Activated CD4-positive, alpha-beta memory T cell treated with anti-CD3 and anti-CD28 coated beads for 36 hours (primary cell): ENCODE results near the gene SYK. TPM values are rescaled to one million over a fixed set of nuclear protein-coding genes. Genes with fewer than 3 reads are reported as not detected.

Source experiments
- CTCF ChIA-PET: fragments of 350-600 bp; sonication (Branson Sonifier 250); formaldehyde crosslinking; loops from one replicate; lab custom pipeline; 2021; ENCODE audit warnings: antibody characterized with exemption, inconsistent platforms; lab: Charles Lee
- POLR2A ChIA-PET: fragments of 350-600 bp; sonication (Branson Sonifier 250); formaldehyde crosslinking; loops from one replicate; lab custom pipeline; 2021; ENCODE audit warnings: antibody characterized with exemption; lab: Charles Lee
- DNase-seq: peaks from one replicate; pipeline ENCODE4 v3.0.0-alpha.2; 2020
- H3K27ac Mint-ChIP-seq: one replicate; pipeline ENCODE4 v1.8.0; 2021; ENCODE audit warnings: mixed read lengths
- H3K27me3 Mint-ChIP-seq: one replicate; pipeline ENCODE4 v1.8.0; 2021; ENCODE audit warnings: mixed read lengths
- H3K36me3 Mint-ChIP-seq: one replicate; pipeline ENCODE4 v1.8.0; 2021; ENCODE audit warnings: mixed read lengths
- H3K4me1 Mint-ChIP-seq: one replicate; pipeline ENCODE4 v1.8.0; 2021; ENCODE audit warnings: low read depth, mixed read lengths
- H3K4me3 Mint-ChIP-seq: one replicate; pipeline ENCODE4 v1.8.0; 2021; ENCODE audit warnings: mild to moderate bottlenecking, mixed read lengths
- H3K9me3 Mint-ChIP-seq: one replicate; pipeline ENCODE4 v1.8.0; 2021; ENCODE audit warnings: mixed read lengths
- intact Hi-C: fragments of 100-400 bp; cut with micrococcal nuclease; formaldehyde crosslinking; loops from one replicate; pipeline ENCODE4 v1.15.1; 2023
- total RNA-seq, 2 experiments: library from RNA; stranded (reverse); gene quantifications; one replicate each; pipeline ENCODE4 v1.2.3, GENCODE V29; 2021

The SYK gene
- total RNA-seq, 2 experiments from 2014 or later = not detected

GRCh38 chr9:90921969-90922368 is 120.3 kb downstream of the SYK start:
- Mint-ChIP-seq H3K4me3 (no peak overlapping the region), H3K4me1 (peaks cover 2% of the 10 kb centered on the region), H3K27ac (no peak overlapping the region), H3K36me3 (no peaks in the 10 kb centered on the region), H3K9me3 (no peaks in the 10 kb centered on the region), H3K27me3 (peaks cover 16% of the 10 kb centered on the region)
- intact Hi-C loops = no loop called here
- ChIA-PET CTCF (interaction anchor here (0.6 kb wide), 1 partner anchor 434 kb away, joined by 3 read pairs; no protein-coding TSS in a partner anchor), POLR2A (no interaction called here)
- no peak for DNase-seq

GRCh38 chr9:90925581-90926257 is 124.1 kb downstream of the SYK start:
- Mint-ChIP-seq H3K27ac (no peak overlapping the region), H3K4me3 (no peak overlapping the region), H3K27me3 (peaks cover 18% of the 10 kb centered on the region), H3K4me1 (peaks cover 2% of the 10 kb centered on the region), H3K36me3 (no peaks in the 10 kb centered on the region), H3K9me3 (no peaks in the 10 kb centered on the region)
- ChIA-PET POLR2A (no interaction called here), CTCF (interaction anchor here (3.0 kb wide), 1 partner anchor 10 kb away, joined by 12 read pairs; no protein-coding TSS in a partner anchor)
- intact Hi-C loops = no loop called here
- DNase-seq = no peak

- ChIA-PET CTCF (interaction anchor here (0.6 to 3.0 kb wide), 2 partner anchors 12 to 1123 kb away, joined by 3 to 12 read pairs; no protein-coding TSS in a partner anchor), POLR2A (no interaction called here)
- H3K36me3 Mint-ChIP-seq = no peaks in the 10 kb centered on the region
- no peak for DNase-seq
- H3K27me3 Mint-ChIP-seq = peaks cover 27% of the 10 kb centered on the region
- intact Hi-C loops = no loop called here
- no peak overlapping the region for H3K4me3 Mint-ChIP-seq
- H3K27ac Mint-ChIP-seq = no peak overlapping the region
- H3K4me1 Mint-ChIP-seq = peaks cover 2% of the 10 kb centered on the region
- no peaks in the 10 kb centered on the region for H3K9me3 Mint-ChIP-seq
These were observed 125.3 kb downstream of the SYK start for GRCh38 chr9:90926936-90927335.

GRCh38 chr9:90927496-90927895 is 125.9 kb downstream of the SYK start:
- Mint-ChIP-seq H3K4me1 (peaks cover 2% of the 10 kb centered on the region), H3K9me3 (no peaks in the 10 kb centered on the region), H3K27ac (no peak overlapping the region), H3K4me3 (no peak overlapping the region), H3K36me3 (no peaks in the 10 kb centered on the region), H3K27me3 (peaks cover 25% of the 10 kb centered on the region)
- intact Hi-C loops = no loop called here
- ChIA-PET POLR2A (no interaction called here), CTCF (interaction anchor here (0.6 to 3.0 kb wide), 2 partner anchors 12 to 510 kb away, joined by 4 to 12 read pairs; no protein-coding TSS in a partner anchor)
- no peak for DNase-seq

- POLR2A ChIA-PET = no interaction called here
- Mint-ChIP-seq H3K4me3 (no peak overlapping the region), H3K27me3 (peaks cover 21% of the 10 kb centered on the region), H3K36me3 (no peaks in the 10 kb centered on the region), H3K27ac (no peak overlapping the region), H3K4me1 (no peaks in the 10 kb centered on the region), H3K9me3 (no peaks in the 10 kb centered on the region)
- CTCF ChIA-PET = interaction anchor here (0.6 to 3.3 kb wide), 2 partner anchors 14 to 797 kb away, joined by 3 to 14 read pairs; no protein-coding TSS in a partner anchor
- intact Hi-C loops = no loop called here
- DNase-seq = no peak
These were observed 128.0 kb downstream of the SYK start for GRCh38 chr9:90929626-90930025.

- POLR2A ChIA-PET = no interaction called here
- Mint-ChIP-seq H3K27me3 (peaks cover 20% of the 10 kb centered on the region), H3K27ac (no peak overlapping the region), H3K4me1 (peaks cover 7% of the 10 kb centered on the region), H3K9me3 (no peaks in the 10 kb centered on the region), H3K36me3 (no peaks in the 10 kb centered on the region), H3K4me3 (no peak overlapping the region)
- CTCF ChIA-PET = no interaction called here
- intact Hi-C loops = no loop called here
- no peak for DNase-seq
These were observed 131.8 kb downstream of the SYK start for GRCh38 chr9:90933468-90933867.

GRCh38 chr9:90939351-90939750 is 137.7 kb downstream of the SYK start:
- DNase-seq = no peak
- Mint-ChIP-seq H3K27me3 (peaks cover 24% of the 10 kb centered on the region), H3K27ac (no peak overlapping the region), H3K36me3 (no peaks in the 10 kb centered on the region), H3K4me3 (no peak overlapping the region), H3K9me3 (no peaks in the 10 kb centered on the region), H3K4me1 (peaks cover 14% of the 10 kb centered on the region)
- ChIA-PET POLR2A (no interaction called here), CTCF (interaction anchor here (0.8 kb wide), 1 partner anchor 20 kb away, joined by 3 read pairs; no protein-coding TSS in a partner anchor)
- intact Hi-C loops = no loop called here

GRCh38 chr9:90940280-90940679 is 138.7 kb downstream of the SYK start:
- Mint-ChIP-seq H3K27me3 (peaks cover 27% of the 10 kb centered on the region), H3K27ac (no peak overlapping the region), H3K4me3 (no peak overlapping the region)

GRCh38 chr9:90941661-90942060 is 140.0 kb downstream of the SYK start:
- H3K4me1 Mint-ChIP-seq = peaks cover 7% of the 10 kb centered on the region
- POLR2A ChIA-PET = no interaction called here
- H3K36me3 Mint-ChIP-seq = no peaks in the 10 kb centered on the region
- H3K4me3 Mint-ChIP-seq = no peak overlapping the region
- CTCF ChIA-PET = interaction anchor here (1.4 kb wide), 1 partner anchor 27 kb away, joined by 4 read pairs; no protein-coding TSS in a partner anchor
- H3K27me3 Mint-ChIP-seq = peaks cover 26% of the 10 kb centered on the region
- H3K27ac Mint-ChIP-seq = no peak overlapping the region
- DNase-seq = no peak
- no peaks in the 10 kb centered on the region for H3K9me3 Mint-ChIP-seq
- intact Hi-C loops = no loop called here

More at GRCh38 chr9:90940280-90940679, 138.7 kb downstream of the SYK start:
- Mint-ChIP-seq H3K4me1 (peaks cover 10% of the 10 kb centered on the region), H3K9me3 (no peaks in the 10 kb centered on the region), H3K36me3 (no peaks in the 10 kb centered on the region)
- POLR2A ChIA-PET = no interaction called here
- CTCF ChIA-PET = no interaction called here
- DNase-seq = no peak
- intact Hi-C loops = no loop called here

GRCh38 chr9:90942555-90942954 is 140.9 kb downstream of the SYK start:
- H3K27ac Mint-ChIP-seq = no peak overlapping the region
- no peaks in the 10 kb centered on the region for H3K9me3 Mint-ChIP-seq
- no peaks in the 10 kb centered on the region for H3K36me3 Mint-ChIP-seq
- H3K4me3 Mint-ChIP-seq = no peak overlapping the region
- POLR2A ChIA-PET = no interaction called here
- intact Hi-C loops = no loop called here
- CTCF ChIA-PET = interaction anchor here (1.6 kb wide), 1 partner anchor 27 kb away, joined by 7 read pairs; no protein-coding TSS in a partner anchor
- DNase-seq = no peak
- H3K27me3 Mint-ChIP-seq = peaks cover 21% of the 10 kb centered on the region
- H3K4me1 Mint-ChIP-seq = peaks cover 7% of the 10 kb centered on the region

GRCh38 chr9:90943341-90943740 is 141.7 kb downstream of the SYK start:
- H3K27me3 Mint-ChIP-seq = peaks cover 22% of the 10 kb centered on the region
- no peak overlapping the region for H3K4me3 Mint-ChIP-seq
- H3K4me1 Mint-ChIP-seq = peaks cover 7% of the 10 kb centered on the region
- H3K36me3 Mint-ChIP-seq = no peaks in the 10 kb centered on the region
- intact Hi-C loops = no loop called here
- no peaks in the 10 kb centered on the region for H3K9me3 Mint-ChIP-seq
- no peak for DNase-seq
- H3K27ac Mint-ChIP-seq = no peak overlapping the region
- ChIA-PET CTCF (interaction anchor here (1.6 kb wide), 1 partner anchor 28 kb away, joined by 7 read pairs; no protein-coding TSS in a partner anchor), POLR2A (no interaction called here)

- Mint-ChIP-seq H3K9me3 (no peaks in the 10 kb centered on the region), H3K4me1 (peaks cover 7% of the 10 kb centered on the region), H3K4me3 (no peak overlapping the region), H3K27ac (no peak overlapping the region), H3K36me3 (no peaks in the 10 kb centered on the region), H3K27me3 (peaks cover 21% of the 10 kb centered on the region)
- POLR2A ChIA-PET = no interaction called here
- CTCF ChIA-PET = no interaction called here
- intact Hi-C loops = no loop called here
- no peak for DNase-seq
These were observed 143.7 kb downstream of the SYK start for GRCh38 chr9:90945336-90945735.
